LNCAP (cell line): ENCODE data around the gene ZNF611.

Experiments
- CTCF ChIP-seq: fragments of 450-650 bp; IDR thresholded peaks from 2 replicates; pipeline ENCODE4 v1.5.1; 2017; ENCODE audit warnings: mild to moderate bottlenecking

Gene ZNF611

DNA sequence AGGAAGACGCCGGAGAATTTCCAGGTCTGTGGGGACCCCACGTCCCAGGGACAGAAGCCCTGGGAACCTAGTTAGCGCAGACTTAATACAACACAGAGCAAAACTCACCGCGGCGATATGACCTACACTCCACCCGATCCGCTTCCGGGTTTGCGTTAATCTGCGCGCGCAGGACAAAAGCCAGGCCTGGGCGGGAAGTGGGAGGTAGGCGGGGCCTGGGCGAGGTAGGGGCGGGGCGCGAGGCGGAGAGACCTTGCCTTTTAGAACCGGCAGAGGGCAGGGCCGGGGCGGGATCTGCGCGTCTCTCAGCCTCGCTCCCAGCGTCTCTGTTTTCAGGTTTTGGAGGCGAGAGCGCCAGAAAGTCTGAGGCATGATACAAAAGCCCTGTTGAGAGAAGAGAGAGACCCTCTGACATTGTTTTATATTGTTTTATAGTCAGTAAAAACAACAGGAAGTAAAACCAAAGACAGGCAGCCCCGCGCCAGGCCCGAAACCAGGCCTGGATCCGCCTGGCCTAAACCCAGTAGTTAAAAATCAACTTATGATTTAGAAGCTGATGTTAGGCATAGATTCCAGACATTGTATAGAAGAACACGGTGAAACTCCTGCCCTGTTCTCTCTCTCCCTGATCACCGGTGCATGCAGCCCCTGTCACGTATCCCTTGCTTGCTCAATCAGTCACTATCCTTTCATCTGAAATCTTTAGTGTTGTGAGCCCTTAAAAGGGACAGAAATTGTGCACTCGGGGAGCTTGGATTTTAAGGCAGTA lies at the start of gene ZNF611:
ZNF611 (minus strand) TSS at position 152 of the 769 bp plus-strand sequence. CDS start 19,150 bp downstream, outside the sequence.
- TF ChIP-seq CTCF = peak; percentile 47

- TF ChIP-seq CTCF = no peak
Observed at GRCh38 chr19:52778811-52779210, 44.0 kb upstream of the ZNF611 start.

- no peak for TF ChIP-seq CTCF
Observed at GRCh38 chr19:52749780-52750179, 14.9 kb upstream of the ZNF611 start.

DNA sequence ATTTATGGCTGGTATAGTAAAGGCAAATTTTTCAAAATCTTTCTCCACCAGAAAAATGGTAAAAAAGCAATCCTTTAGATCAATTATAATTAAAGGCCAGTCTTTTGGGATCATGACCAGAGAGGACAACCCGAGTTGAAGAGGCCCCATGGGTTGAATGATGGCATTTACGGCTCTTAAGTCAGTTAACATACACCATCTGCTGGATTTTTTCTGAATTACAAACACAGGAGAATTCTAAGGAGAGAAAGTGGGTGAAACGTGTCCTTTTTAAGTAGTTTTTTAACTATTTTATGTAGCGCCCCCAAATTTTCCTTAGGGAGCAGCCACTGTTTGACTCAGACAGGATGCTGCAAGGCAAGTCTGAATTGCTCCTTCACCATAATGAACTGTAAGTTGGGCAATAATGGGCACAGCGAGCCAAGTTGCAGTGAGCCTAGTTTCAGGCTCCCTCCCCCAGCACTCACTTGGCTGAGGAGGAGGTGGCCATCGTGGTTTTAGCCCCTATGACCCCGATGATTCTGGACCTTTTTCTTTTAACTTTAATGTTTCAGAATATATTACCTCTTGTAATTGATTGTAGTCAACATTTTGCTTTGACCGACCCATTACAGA lies 13.6 kb upstream of the ZNF611 start:
- no peak for TF ChIP-seq CTCF

- TF ChIP-seq CTCF = no peak
Observed at GRCh38 chr19:52743091-52743490, 8.2 kb upstream of the ZNF611 start.

DNA sequence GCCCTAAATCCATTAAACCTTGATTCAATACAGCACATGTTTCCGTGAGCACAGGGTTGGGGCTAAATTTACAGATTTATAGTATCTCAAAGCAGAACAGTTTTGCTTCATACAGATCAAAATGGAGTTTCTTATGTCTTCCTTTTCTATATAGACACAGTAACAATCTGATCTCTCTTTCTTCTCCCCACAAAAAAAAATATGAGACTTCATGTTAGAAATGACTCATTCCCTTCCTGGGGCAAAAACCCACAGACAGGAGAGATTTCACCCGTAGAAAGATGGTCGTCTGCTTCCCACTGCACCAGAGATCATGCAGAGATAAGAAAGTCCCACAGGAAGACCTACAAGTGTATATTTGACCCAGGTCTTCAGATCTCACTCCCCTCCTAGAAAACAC lies 7.7 kb upstream of the ZNF611 start:
- TF ChIP-seq CTCF = no peak

DNA sequence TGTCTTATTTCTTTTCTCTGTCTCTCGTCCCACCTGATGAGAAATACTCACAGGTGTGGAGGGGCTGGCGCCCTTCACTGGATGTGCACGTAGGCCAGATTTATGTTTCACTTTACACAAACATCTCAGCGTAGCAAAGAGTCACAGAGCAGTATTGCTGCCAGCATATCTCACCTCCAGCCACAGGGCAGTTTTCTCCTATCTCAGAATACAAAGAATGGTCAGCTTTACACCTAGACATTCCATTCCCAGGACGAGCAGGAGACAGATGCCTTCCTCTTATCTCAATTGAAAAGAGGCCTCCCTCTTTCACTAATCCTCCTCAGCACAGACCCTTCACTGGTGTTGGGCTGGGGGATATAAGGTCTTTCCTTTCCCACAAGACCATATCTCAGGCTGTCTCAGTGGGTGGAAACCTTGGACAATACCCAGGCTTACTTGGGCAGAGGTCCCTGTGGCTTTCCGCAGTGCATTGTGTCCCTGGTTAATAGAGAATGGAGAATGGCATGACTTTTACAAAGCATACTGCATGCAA lies 7.2 kb upstream of the ZNF611 start:
- no peak for TF ChIP-seq CTCF
